ENCODE results near the gene TPST2.

DNA sequence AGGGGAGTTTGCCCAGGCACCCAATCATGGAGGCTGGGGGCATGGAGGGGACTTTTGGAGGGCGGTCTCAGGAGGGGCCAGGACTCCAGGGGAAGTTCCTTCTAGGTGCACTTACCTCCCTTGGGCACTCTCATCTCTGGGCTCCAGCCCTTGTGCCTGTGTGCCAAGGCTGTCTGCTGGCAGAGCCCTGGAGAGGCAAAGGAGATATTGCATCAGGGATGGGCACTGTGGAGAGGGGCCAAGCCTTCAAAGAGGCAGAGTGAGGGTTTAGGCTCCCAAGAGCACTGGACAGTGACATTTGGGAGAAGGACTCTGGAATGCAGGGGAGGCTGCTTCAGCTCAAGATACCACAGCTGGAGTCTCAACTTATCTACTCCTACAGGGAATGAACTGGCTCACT, 45.4 kb downstream of the TPST2 start:
- TF ChIP-seq, protein P1, sequence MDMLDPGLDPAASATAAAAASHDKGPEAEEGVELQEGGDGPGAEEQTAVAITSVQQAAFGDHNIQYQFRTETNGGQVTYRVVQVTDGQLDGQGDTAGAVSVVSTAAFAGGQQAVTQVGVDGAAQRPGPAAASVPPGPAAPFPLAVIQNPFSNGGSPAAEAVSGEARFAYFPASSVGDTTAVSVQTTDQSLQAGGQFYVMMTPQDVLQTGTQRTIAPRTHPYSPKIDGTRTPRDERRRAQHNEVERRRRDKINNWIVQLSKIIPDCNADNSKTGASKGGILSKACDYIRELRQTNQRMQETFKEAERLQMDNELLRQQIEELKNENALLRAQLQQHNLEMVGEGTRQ (IDR thresholded peaks at IDR 0.05): no peak
- TF ChIP-seq, protein P2, sequence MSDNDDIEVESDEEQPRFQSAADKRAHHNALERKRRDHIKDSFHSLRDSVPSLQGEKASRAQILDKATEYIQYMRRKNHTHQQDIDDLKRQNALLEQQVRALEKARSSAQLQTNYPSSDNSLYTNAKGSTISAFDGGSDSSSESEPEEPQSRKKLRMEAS (IDR thresholded peaks at IDR 0.05): no peak
- TF ChIP-seq, protein P3, sequence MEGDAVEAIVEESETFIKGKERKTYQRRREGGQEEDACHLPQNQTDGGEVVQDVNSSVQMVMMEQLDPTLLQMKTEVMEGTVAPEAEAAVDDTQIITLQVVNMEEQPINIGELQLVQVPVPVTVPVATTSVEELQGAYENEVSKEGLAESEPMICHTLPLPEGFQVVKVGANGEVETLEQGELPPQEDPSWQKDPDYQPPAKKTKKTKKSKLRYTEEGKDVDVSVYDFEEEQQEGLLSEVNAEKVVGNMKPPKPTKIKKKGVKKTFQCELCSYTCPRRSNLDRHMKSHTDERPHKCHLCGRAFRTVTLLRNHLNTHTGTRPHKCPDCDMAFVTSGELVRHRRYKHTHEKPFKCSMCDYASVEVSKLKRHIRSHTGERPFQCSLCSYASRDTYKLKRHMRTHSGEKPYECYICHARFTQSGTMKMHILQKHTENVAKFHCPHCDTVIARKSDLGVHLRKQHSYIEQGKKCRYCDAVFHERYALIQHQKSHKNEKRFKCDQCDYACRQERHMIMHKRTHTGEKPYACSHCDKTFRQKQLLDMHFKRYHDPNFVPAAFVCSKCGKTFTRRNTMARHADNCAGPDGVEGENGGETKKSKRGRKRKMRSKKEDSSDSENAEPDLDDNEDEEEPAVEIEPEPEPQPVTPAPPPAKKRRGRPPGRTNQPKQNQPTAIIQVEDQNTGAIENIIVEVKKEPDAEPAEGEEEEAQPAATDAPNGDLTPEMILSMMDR (IDR thresholded peaks at IDR 0.05): no peak
- TF ChIP-seq RFX5 (IDR thresholded peaks at IDR 0.05) (no peak), BHLHE40 (IDR thresholded peaks at IDR 0.05; ENCODE audit: low read depth, low read length) (no peak), TP53 (CRISPR knock-in tag; IDR thresholded peaks at IDR 0.05) (no peak), POLR2A (IDR thresholded peaks at IDR 0.05; ENCODE audit: low read length) (no peak), HDAC2 (IDR thresholded peaks at IDR 0.05) (no peak), MYC (IDR thresholded peaks at IDR 0.05; ENCODE audit: borderline replicate concordance, low read length) (no peak), RAD21 (conservative IDR thresholded peaks at IDR 0.05 in 1 of 2, IDR thresholded peaks at IDR 0.05 in 1 of 2) (no peak)
